HepG2 (cell line): ENCODE results near the gene SHC1. TPM values are rescaled to one million over a fixed set of nuclear protein-coding genes. Genes with fewer than 3 reads are reported as not detected.

Experiments used
- BCL3 ChIP-seq: sonication (generic); formaldehyde crosslinking; IDR thresholded peaks from 2 replicates; pipeline ENCODE4 v1.5.1; 2020; ENCODE audit warnings: mild to moderate bottlenecking, missing genetic modification reagents, moderate library complexity
- CC2D1A ChIP-seq: sonication (generic); formaldehyde crosslinking; IDR thresholded peaks from 2 replicates; pipeline ENCODE4 v1.8.1; 2023; ENCODE audit warnings: mild to moderate bottlenecking, missing genetic modification reagents
- DMTF1 ChIP-seq: sonication (generic); formaldehyde crosslinking; IDR thresholded peaks from 2 replicates; pipeline ENCODE4 v1.4.0; 2020; ENCODE audit warnings: mild to moderate bottlenecking, missing genetic modification reagents
- EED ChIP-seq: sonication (generic); formaldehyde crosslinking; IDR thresholded peaks from 2 replicates; pipeline ENCODE4 v1.5.0; 2020; ENCODE audit warnings: mild to moderate bottlenecking, missing genetic modification reagents
- GATAD2A ChIP-seq: IDR thresholded peaks from 2 replicates; pipeline ENCODE4 v1.6.1; 2016
- IKZF4 ChIP-seq: sonication (generic); formaldehyde crosslinking; IDR thresholded peaks from 2 replicates; pipeline ENCODE4 v1.5.1; 2020; ENCODE audit warnings: borderline replicate concordance, mild to moderate bottlenecking, low read depth, missing genetic modification reagents; ENCODE audit errors: not compliant biosample characterization
- IRF2 ChIP-seq: IDR thresholded peaks from 2 replicates; pipeline ENCODE4 v1.6.1; 2018; ENCODE audit warnings: missing genetic modification reagents, missing compliant biosample characterization
- KDM4B ChIP-seq: sonication (generic); formaldehyde crosslinking; IDR thresholded peaks from 2 replicates; pipeline ENCODE4 v1.4.0; 2020; ENCODE audit warnings: missing genetic modification reagents
- NCOA2 ChIP-seq: sonication (generic); formaldehyde crosslinking; IDR thresholded peaks from 2 replicates; pipeline ENCODE4 v1.8.0; 2022; ENCODE audit warnings: inconsistent platforms
- RBM39 ChIP-seq: fragments of 200-400 bp; formaldehyde crosslinking; IDR thresholded peaks from one replicate; pipeline ENCODE4 v1.6.1; 2018; ENCODE audit warnings: antibody characterized with exemption, mild to moderate bottlenecking, low read depth, low read length; ENCODE audit not compliant: poor library complexity, severe bottlenecking
- THRA ChIP-seq: sonication (generic); formaldehyde crosslinking; IDR thresholded peaks from 2 replicates; pipeline ENCODE4 v1.4.0; 2020; ENCODE audit warnings: missing genetic modification reagents, borderline replicate concordance
- ZBTB20 ChIP-seq: sonication (generic); formaldehyde crosslinking; IDR thresholded peaks from 2 replicates; pipeline ENCODE4 v1.8.1; 2023; ENCODE audit warnings: missing genetic modification reagents, low read depth, mild to moderate bottlenecking, borderline replicate concordance
- ZFP1 ChIP-seq: IDR thresholded peaks from 2 replicates; pipeline ENCODE4 v1.6.1; 2016
- ZKSCAN5 ChIP-seq: sonication (generic); formaldehyde crosslinking; IDR thresholded peaks from 2 replicates; pipeline ENCODE4 v1.5.1; 2020; ENCODE audit warnings: mild to moderate bottlenecking, missing genetic modification reagents
- ZNF143 ChIP-seq: sonication (generic); formaldehyde crosslinking; IDR thresholded peaks from 2 replicates; pipeline ENCODE4 v1.4.0; 2020; ENCODE audit warnings: missing genetic modification reagents
- ZNF282 ChIP-seq: fragments of 450-650 bp; IDR thresholded peaks from 2 replicates; pipeline ENCODE4 v1.6.1; 2018; ENCODE audit not compliant: partially characterized antibody
- ZNF484 ChIP-seq: sonication (generic); formaldehyde crosslinking; IDR thresholded peaks from 2 replicates; pipeline ENCODE4 v1.5.1; 2020; ENCODE audit warnings: mild to moderate bottlenecking, low read depth, missing genetic modification reagents, borderline replicate concordance
- ZNF670 ChIP-seq: sonication (generic); formaldehyde crosslinking; IDR thresholded peaks from 2 replicates; pipeline ENCODE4 v1.8.0; 2022; ENCODE audit warnings: mild to moderate bottlenecking, missing genetic modification reagents, borderline replicate concordance
- ZSCAN21 ChIP-seq: sonication (generic); formaldehyde crosslinking; IDR thresholded peaks from 2 replicates; pipeline ENCODE4 v1.8.0; 2022; ENCODE audit warnings: mild to moderate bottlenecking, missing genetic modification reagents, moderate library complexity, borderline replicate concordance
- polyA plus RNA-seq, 8 experiments: library from polyadenylated mRNA; depleted of rRNA in 3 of 8; stranded (reverse) in 7 of 8; unstranded in 1 of 8; fragments of >200 nt; fragmentation: Illumina TruSeq in 4 of 8; extraction: Trizol in 4 of 8; gene quantifications; 2 replicates each; pipeline versions ENCODE4 v1.2.1 to v1.2.3, GENCODE V29; 2011 to 2016; ENCODE audit warnings: low read depth in 4 of 8, missing spikeins in 1 of 8, mixed read lengths in 1 of 8; ENCODE audit not compliant: insufficient read depth in 1 of 8
- total RNA-seq, 5 experiments: library from RNA; depleted of rRNA; stranded (reverse); fragments of >200 nt; fragmentation: Illumina TruSeq; extraction: Trizol; gene quantifications; 2 replicates each; pipeline ENCODE4 v1.2.3, GENCODE V29; 2016; ENCODE audit warnings: low read depth in 1 of 5
- TF ChIP-seq, protein P1 (sequence below): sonication (generic); formaldehyde crosslinking; IDR thresholded peaks from 2 replicates; pipeline ENCODE4 v1.4.0; 2020; ENCODE audit warnings: missing genetic modification reagents
- TF ChIP-seq, protein P2 (sequence below): sonication (generic); formaldehyde crosslinking; IDR thresholded peaks from 2 replicates; pipeline ENCODE4 v1.4.0; 2020; ENCODE audit warnings: missing genetic modification reagents

SHC1 gene
- total and polyA plus RNA-seq, 2 of the 13 experiments (the other 11 are each of a cell fraction or from before 2014, with no cell fraction given), result 52.0 to 137 TPM

GRCh38 chr1:154973344-154974101, 3.0 kb upstream of the SHC1 start (continued):
- no peak for TF ChIP-seq IKZF4 (CRISPR knock-in tag)
- TF ChIP-seq IRF2, result no peak
- TF ChIP-seq, protein P1, sequence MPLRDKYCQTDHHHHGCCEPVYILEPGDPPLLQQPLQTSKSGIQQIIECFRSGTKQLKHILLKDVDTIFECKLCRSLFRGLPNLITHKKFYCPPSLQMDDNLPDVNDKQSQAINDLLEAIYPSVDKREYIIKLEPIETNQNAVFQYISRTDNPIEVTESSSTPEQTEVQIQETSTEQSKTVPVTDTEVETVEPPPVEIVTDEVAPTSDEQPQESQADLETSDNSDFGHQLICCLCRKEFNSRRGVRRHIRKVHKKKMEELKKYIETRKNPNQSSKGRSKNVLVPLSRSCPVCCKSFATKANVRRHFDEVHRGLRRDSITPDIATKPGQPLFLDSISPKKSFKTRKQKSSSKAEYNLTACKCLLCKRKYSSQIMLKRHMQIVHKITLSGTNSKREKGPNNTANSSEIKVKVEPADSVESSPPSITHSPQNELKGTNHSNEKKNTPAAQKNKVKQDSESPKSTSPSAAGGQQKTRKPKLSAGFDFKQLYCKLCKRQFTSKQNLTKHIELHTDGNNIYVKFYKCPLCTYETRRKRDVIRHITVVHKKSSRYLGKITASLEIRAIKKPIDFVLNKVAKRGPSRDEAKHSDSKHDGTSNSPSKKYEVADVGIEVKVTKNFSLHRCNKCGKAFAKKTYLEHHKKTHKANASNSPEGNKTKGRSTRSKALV (CRISPR knock-in tag), result no peak
- TF ChIP-seq KDM4B (CRISPR knock-in tag), result no peak
- no peak for TF ChIP-seq DMTF1 (CRISPR knock-in tag)
- no peak for TF ChIP-seq ZSCAN21 (CRISPR knock-in tag)
- TF ChIP-seq THRA (CRISPR knock-in tag), result peak; percentile 65; the same call in 1 of the 2 replicates
- TF ChIP-seq, protein P2, sequence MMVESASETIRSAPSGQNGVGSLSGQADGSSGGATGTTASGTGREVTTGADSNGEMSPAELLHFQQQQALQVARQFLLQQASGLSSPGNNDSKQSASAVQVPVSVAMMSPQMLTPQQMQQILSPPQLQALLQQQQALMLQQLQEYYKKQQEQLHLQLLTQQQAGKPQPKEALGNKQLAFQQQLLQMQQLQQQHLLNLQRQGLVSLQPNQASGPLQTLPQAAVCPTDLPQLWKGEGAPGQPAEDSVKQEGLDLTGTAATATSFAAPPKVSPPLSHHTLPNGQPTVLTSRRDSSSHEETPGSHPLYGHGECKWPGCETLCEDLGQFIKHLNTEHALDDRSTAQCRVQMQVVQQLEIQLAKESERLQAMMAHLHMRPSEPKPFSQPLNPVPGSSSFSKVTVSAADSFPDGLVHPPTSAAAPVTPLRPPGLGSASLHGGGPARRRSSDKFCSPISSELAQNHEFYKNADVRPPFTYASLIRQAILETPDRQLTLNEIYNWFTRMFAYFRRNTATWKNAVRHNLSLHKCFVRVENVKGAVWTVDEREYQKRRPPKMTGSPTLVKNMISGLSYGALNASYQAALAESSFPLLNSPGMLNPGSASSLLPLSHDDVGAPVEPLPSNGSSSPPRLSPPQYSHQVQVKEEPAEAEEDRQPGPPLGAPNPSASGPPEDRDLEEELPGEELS, result no peak; the same call in none of the 2 replicates
- TF ChIP-seq ZKSCAN5 (CRISPR knock-in tag), result no peak
- no peak for TF ChIP-seq ZBTB20 (CRISPR knock-in tag)
- TF ChIP-seq ZNF143, result no peak
- no peak for TF ChIP-seq ZNF282
- no peak for TF ChIP-seq ZNF670 (CRISPR knock-in tag)
- 0 out of 2 replicates have a peak, but pooled peaks have one; percentile 17 for TF ChIP-seq ZFP1 (CRISPR knock-in tag)
- TF ChIP-seq GATAD2A (CRISPR knock-in tag), result 0 out of 2 replicates have a peak, but pooled peaks have one; percentile 11
- no peak for TF ChIP-seq ZNF484
- no peak for TF ChIP-seq CC2D1A (CRISPR knock-in tag)
- TF ChIP-seq EED, result no peak
- no peak for TF ChIP-seq NCOA2 (CRISPR knock-in tag)
- no peak for TF ChIP-seq RBM39
- TF ChIP-seq BCL3 (CRISPR knock-in tag), result no peak
